ENCODE measurements around the gene MAB21L2. TPM values are rescaled to one million over a fixed set of nuclear protein-coding genes. Genes with fewer than 3 reads are reported as not detected.

The MAB21L2 gene
- total and polyA plus RNA-seq, 2 experiments from 2014 or later = 3.0 to 4.9 TPM

GRCh38 chr4:150572704-150573504 is 9.0 kb upstream of the MAB21L2 start:
- H3K4me2 ChIP-seq = no peak overlapping the region

GRCh38 chr4:150573534-150573933 is 8.4 kb upstream of the MAB21L2 start:
- WGBS (ENCODE audit: low lambda C conversion rate, missing lambda C conversion rate) = 74% methylated on average over 1 of the region's 1 CpG
- H3K79me2 ChIP-seq = no peaks in the 10 kb centered on the region
- no peaks in the 10 kb centered on the region for H4K20me1 ChIP-seq (ENCODE audit: insufficient read depth, poor library complexity, severe bottlenecking)
- H2AFZ ChIP-seq = no peak overlapping the region
- H3K27ac ChIP-seq = no peak overlapping the region
- H3K4me3 ChIP-seq = no peak overlapping the region
- H3K27me3 ChIP-seq = no peaks in the 10 kb centered on the region
- DNase-seq (ENCODE audit: low spot score) = no peak
- no peaks in the 10 kb centered on the region for H3K36me3 ChIP-seq (replicated peaks; ENCODE audit: insufficient read depth, low read depth)
- no peak for TF ChIP-seq EZH2phosphoT487 (IDR thresholded peaks at IDR 0.05; ENCODE audit: low read depth, severe bottlenecking, unreplicated experiment)
- no peak for TF ChIP-seq CTCF (IDR thresholded peaks at IDR 0.05; ENCODE audit: poor library complexity)
- TF ChIP-seq EZH2 (IDR thresholded peaks at IDR 0.05; ENCODE audit: borderline replicate concordance) = no peak
- no peaks in the 10 kb centered on the region for H3K9me2 ChIP-seq (replicated peaks; ENCODE audit: insufficient read depth)
- no peaks in the 10 kb centered on the region for H3K9me3 ChIP-seq (ENCODE audit: low read depth)
- H3K4me1 ChIP-seq (ENCODE audit: insufficient read depth) = no peaks in the 10 kb centered on the region
- H3K4me2 ChIP-seq = no peak overlapping the region

More at GRCh38 chr4:150572704-150573504, 9.0 kb upstream of the MAB21L2 start:
- Histone ChIP-seq H3K79me2 (no peaks in the 10 kb centered on the region), H3K27me3 (no peaks in the 10 kb centered on the region), H4K20me1 (ENCODE audit: insufficient read depth, poor library complexity, severe bottlenecking) (no peaks in the 10 kb centered on the region), H2AFZ (no peak overlapping the region), H3K27ac (no peak overlapping the region), H3K36me3 (replicated peaks; ENCODE audit: insufficient read depth, low read depth) (no peaks in the 10 kb centered on the region), H3K9me3 (ENCODE audit: low read depth) (no peaks in the 10 kb centered on the region), H3K4me3 (no peak overlapping the region), H3K9me2 (replicated peaks; ENCODE audit: insufficient read depth) (no peaks in the 10 kb centered on the region), H3K4me1 (ENCODE audit: insufficient read depth) (no peaks in the 10 kb centered on the region)
- WGBS (ENCODE audit: low lambda C conversion rate, missing lambda C conversion rate) = 72% methylated on average over 5 of the region's 5 CpGs
- TF ChIP-seq CTCF (IDR thresholded peaks at IDR 0.05; ENCODE audit: poor library complexity) (no peak), EZH2 (IDR thresholded peaks at IDR 0.05; ENCODE audit: borderline replicate concordance) (no peak), EZH2phosphoT487 (IDR thresholded peaks at IDR 0.05; ENCODE audit: low read depth, severe bottlenecking, unreplicated experiment) (no peak)
- DNase-seq (ENCODE audit: low spot score) = no peak

GRCh38 chr4:150574678-150575077 is 7.3 kb upstream of the MAB21L2 start:
- Histone ChIP-seq H3K27ac (no peak overlapping the region), H3K9me2 (replicated peaks; ENCODE audit: insufficient read depth) (no peaks in the 10 kb centered on the region), H3K36me3 (replicated peaks; ENCODE audit: insufficient read depth, low read depth) (no peaks in the 10 kb centered on the region), H4K20me1 (ENCODE audit: insufficient read depth, poor library complexity, severe bottlenecking) (peaks cover 5% of the 10 kb centered on the region), H3K4me3 (no peak overlapping the region), H3K9me3 (ENCODE audit: low read depth) (no peaks in the 10 kb centered on the region), H3K79me2 (no peaks in the 10 kb centered on the region), H3K4me1 (ENCODE audit: insufficient read depth) (no peaks in the 10 kb centered on the region), H3K4me2 (no peak overlapping the region), H3K27me3 (peaks cover 8% of the 10 kb centered on the region), H2AFZ (no peak overlapping the region)
- TF ChIP-seq CTCF (IDR thresholded peaks at IDR 0.05; ENCODE audit: poor library complexity) (no peak), EZH2 (IDR thresholded peaks at IDR 0.05; ENCODE audit: borderline replicate concordance) (no peak)
- WGBS (ENCODE audit: low lambda C conversion rate, missing lambda C conversion rate) = 70% methylated on average over 3 of the region's 3 CpGs
- DNase-seq (ENCODE audit: low spot score) = no peak
